Activated T-helper 9 cell treated with anti-CD3 and anti-CD28 coated beads, Interleukin-2, amount 50 U/mL, for 16 hours (primary cell): ENCODE measurements around the gene RTL1.

Experiments
- DNase-seq: peaks from one replicate; pipeline ENCODE4 v3.0.0-alpha.2; 2020; ENCODE audit warnings: low read depth

RTL1 gene

DNA sequence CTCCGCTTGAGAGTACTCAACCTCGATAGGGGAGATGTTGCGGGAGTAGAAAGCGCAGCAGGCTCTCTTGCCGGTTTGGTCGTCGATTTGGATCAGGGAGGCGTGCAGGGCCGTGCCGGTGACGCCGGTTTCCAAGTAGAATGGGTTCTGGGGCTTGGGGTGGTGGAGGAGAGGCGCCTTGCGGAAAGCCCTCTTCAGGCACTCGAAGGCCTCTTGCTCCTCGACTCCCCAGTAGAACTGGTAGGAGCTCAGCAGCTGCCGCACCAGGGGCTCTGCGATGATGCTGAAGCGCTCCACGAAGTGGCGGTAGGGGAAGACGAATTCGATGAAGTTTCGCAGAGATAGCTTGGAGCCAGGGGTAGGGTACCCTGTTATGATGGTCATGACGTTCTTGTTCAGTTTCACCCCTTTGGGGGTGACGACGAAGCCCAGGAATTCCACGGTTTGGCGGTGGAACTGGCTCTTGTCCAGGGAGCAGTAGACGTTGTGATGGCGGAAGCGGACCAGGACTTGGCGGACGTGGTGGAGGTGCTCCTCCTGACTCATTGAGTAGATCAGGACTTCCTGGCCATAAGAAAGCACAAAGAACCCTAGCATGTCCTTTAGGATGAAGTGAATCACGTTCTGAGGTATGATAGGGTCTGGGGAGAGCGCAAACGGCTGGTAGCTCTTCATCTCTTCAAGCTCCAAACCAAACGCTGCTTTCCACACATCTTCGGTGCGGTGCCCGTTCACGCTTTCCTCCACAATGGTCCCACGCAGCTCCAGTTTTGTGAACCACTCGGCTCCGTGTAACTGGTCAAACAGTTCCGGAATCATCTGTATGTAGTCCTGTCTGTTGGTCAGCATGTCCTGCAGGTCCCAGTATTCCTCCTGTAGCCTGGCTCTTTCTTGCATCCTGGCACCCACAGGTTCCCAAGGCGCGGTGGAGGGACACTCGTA lies 21.2 kb downstream of the RTL1 start:
- no peak for DNase-seq

- no peak for DNase-seq
These were observed 22.1 kb downstream of the RTL1 start for GRCh38 chr14:100881211-100882025.

- DNase-seq = no peak
These were observed 23.0 kb downstream of the RTL1 start for GRCh38 chr14:100880271-100881101.

- DNase-seq = no peak
These were observed 23.7 kb downstream of the RTL1 start for GRCh38 chr14:100879782-100880181.

DNA sequence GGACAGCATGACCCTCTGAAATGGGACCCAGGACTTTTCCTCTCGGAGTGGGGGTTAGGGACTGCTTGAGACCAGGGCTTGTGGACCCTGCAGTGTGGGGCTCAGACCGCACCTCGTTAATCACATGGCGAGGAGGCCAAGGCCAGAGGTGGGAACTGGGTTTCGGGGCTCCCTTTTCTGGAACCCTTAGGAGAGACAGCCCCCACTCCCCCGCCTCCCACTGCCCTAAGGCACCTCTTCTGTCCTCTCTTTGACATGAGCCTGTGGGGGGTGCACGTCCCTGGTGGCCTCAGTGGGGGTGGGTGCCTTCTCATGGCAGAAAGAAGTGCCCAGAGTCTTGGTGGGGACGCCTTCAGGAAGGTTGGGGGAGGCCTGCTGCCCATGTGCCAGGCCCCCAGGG lies 24.3 kb downstream of the RTL1 start:
- no peak for DNase-seq

DNA sequence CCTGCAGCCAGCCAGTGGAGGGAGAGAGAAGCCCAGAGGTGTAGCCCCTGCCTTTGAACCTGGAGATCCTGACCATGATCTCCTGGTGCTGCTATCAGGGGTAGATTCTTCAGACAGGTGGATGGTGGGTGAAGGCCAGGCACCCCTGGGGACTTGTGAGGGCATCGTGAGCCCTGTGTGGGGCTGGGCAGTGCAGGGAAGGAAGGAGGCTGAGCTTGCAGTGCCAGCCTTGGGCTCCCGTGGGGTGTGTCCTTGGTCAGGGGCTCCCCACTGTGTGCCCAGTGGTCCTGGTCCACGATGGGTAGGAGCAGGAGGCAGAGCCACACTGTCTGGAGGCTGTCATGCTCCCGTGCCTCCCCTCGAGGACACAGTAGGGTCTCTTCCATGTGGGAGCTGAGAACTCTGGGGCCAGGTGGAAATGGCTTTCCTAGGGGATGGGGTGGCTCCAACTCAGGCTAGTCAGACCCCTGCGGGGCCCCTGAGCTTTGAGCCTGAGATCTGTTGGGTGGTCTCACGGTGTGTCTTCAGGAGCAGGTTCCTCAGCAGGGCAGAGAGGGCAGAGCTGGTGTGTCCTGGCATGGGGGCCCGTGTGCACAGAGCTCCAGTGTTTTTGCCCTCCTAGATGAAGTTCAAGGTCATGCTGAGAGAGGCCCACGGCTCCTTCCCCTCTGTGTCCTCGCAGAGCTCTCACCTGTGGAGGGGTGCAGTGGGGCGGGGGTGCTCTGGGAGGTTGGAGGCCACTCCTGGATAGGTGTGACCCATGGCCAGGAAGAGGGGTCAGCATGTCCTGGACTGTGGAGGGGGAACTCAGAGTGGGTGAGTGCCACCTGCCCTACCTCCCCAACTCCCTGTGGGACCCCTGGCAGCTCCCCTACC lies 25.0 kb downstream of the RTL1 start:
- no peak for DNase-seq

- no peak for DNase-seq
These were observed 27.5 kb downstream of the RTL1 start for GRCh38 chr14:100875861-100876590.

- no peak for DNase-seq
These were observed 28.4 kb downstream of the RTL1 start for GRCh38 chr14:100875126-100875525.

DNA sequence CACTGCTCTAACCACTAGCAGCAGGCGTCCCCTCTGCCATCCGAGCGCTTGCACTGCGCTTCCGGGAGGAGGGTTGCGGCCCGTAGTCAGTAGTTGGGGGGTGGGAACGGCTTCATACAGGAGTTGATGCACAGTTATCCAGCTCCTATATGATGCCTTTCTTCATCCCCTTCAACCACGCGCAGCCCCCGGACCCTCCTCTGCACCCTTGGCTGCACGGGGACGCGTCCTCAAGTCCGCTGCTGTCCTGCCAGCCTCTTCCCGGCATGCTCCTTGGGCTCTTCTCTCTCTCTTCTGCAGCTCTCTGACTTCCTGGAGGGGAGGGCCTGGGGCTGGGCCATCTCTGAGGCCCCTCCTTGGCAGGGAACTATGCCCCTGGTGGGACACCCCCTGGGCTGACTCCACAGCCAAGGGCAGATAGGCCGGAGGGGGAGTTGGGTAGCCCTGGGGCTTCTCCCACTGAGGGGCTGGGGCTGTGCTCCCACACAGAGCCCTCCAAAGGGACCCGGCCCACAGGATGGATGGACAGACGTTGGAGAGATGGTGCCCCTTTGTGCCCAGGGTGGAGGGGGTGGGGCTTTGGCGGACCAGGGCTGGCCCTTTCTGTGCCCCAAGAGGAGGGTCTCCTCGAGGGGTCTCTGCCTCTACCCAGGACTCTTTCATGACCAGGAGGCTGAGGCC lies 29.0 kb downstream of the RTL1 start:
- no peak for DNase-seq

- no peak for DNase-seq
These were observed 29.5 kb downstream of the RTL1 start for GRCh38 chr14:100874051-100874410.

- DNase-seq = no peak
These were observed 30.4 kb downstream of the RTL1 start for GRCh38 chr14:100873096-100873482.

- no peak for DNase-seq
These were observed 31.0 kb downstream of the RTL1 start for GRCh38 chr14:100872259-100873095.

- no peak for DNase-seq
These were observed 32.0 kb downstream of the RTL1 start for GRCh38 chr14:100871234-100872186.

DNA sequence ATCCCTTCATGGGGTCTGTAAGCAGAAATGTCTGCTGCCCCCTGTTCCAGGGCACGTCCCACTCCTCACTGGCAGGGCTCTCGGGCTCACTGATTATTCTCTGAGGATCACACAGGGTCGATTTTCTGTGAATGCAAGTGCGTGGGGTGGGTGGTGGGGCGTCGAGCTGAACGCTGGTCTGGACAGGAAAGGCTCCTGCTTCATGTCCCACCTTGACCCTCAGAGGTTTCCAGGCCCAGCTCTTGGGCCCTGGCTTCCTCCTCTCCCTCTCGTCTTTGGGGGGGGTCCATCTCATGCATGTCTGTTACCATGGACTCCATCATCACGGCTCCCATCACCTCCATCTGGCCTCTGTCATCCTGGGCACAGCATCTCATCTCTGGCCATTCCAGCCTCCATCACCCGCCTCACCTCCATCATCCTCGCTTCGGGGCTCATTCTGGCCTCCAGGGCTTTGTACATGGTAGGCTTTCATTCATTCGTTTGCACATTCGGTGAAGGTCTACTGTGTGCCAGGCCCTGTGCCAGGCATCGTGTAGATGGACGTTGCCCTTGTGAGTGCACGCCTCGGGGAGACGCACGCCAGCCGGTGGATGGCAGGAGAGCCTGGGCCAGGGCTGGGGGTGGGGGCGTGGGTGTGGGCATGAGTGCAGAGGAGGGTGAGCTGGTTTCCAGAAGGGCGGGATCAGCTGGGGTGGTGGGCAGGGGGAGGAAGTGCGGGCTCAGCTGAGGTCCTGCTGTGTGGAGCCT lies 34.7 kb downstream of the RTL1 start:
- no peak for DNase-seq

DNA sequence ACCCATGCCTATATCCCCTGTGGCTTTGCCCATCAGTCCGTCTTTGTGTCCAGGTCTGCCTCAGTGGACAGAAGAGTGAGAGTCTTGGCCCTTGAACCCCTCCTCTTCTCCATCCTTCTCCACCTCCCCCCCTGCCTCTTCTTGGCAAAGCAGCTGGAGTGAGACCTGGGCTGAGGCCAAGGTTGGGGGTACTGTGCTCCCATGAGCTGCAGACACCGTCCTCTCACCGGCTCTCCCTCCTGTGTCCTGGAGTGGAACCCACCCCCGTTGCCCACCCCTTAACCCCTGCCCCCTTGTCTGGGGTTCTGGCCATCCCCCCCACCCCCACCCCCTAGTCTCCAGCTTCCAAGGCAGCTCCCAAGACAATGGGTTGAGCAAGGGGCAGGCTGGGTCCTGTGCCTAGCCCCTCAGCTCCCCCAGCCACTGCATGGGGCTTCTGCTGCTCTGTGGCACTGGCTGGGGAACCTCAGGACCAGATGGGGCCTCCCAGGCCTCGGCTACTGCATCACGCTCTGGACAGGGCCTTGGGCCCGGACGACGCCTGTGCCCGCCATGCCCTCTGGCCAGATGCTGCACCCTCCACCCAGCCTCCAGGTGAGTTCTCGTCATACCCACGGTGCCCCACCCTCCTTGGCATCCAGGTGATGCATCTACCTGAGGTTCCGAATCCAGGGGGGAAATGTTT lies 35.7 kb downstream of the RTL1 start:
- DNase-seq = no peak
